HepG2 (cell line): ENCODE measurements around the gene TGFBRAP1.

Experiments
- CEBPB ChIP-seq: IDR thresholded peaks from 2 replicates; pipeline ENCODE4 v1.6.1; 2011; ENCODE audit warnings: low read depth, low read length, improper control_type of control experiment, borderline replicate concordance
- EP300 ChIP-seq, 3 experiments: sonication (generic) in 1 of 3; formaldehyde crosslinking in 1 of 3; IDR thresholded peaks; 2 replicates each; pipeline versions ENCODE4 v1.5.1 to v1.6.1; 2011 to 2020; ENCODE audit warnings: low read depth in 2 of 3, low read length in 2 of 3, borderline replicate concordance in 1 of 3, improper control_type of control experiment in 1 of 3, mild to moderate bottlenecking in 1 of 3, missing genetic modification reagents in 1 of 3, moderate library complexity in 1 of 3
- JUN ChIP-seq: sonication (generic); formaldehyde crosslinking; IDR thresholded peaks from 2 replicates; pipeline ENCODE4 v1.4.0; 2020; ENCODE audit warnings: mild to moderate bottlenecking, missing genetic modification reagents
- KMT2A ChIP-seq: sonication (generic); formaldehyde crosslinking; IDR thresholded peaks from 2 replicates; pipeline ENCODE4 v1.4.0; 2020; ENCODE audit warnings: missing genetic modification reagents
- NPAS2 ChIP-seq: sonication (generic); formaldehyde crosslinking; IDR thresholded peaks from 2 replicates; pipeline ENCODE4 v1.8.0; 2022; ENCODE audit warnings: mild to moderate bottlenecking, missing genetic modification reagents, borderline replicate concordance
- SIN3A ChIP-seq: IDR thresholded peaks from 2 replicates; pipeline ENCODE4 v1.6.1; 2011; ENCODE audit warnings: low read depth, mild to moderate bottlenecking, control low read depth, low read length, borderline replicate concordance

- TF ChIP-seq CEBPB (no peak), JUN (CRISPR knock-in tag) (no peak), SIN3A (no peak), KMT2A (CRISPR knock-in tag) (no peak), NPAS2 (CRISPR knock-in tag) (no peak), EP300 (IDR thresholded peaks at IDR 0.05; ENCODE audit: low read depth in 2 of 2, low read length in 2 of 2) (no peak), EP300 (CRISPR knock-in tag; IDR thresholded peaks at IDR 0.05; ENCODE audit: borderline replicate concordance) (no peak)
These were observed 90.8 kb downstream of the TGFBRAP1 start for GRCh38 chr2:105238664-105239240.
